PC-9 (cell line): ENCODE data around the gene KRTAP5-1.

ENCODE experiments used
- EZH2 ChIP-seq: fragments of 200-600 bp; sonication (generic); IDR thresholded peaks from 2 replicates; pipeline ENCODE4 v1.8.0; 2017; ENCODE audit warnings: antibody characterized with exemption, low read depth
- TF ChIP-seq, protein P1 (sequence below): fragments of 200-600 bp; sonication (generic); conservative IDR thresholded peaks from 2 replicates; pipeline ENCODE4 v1.6.1; 2017; ENCODE audit warnings: mixed run types, antibody characterized with exemption, mild to moderate bottlenecking, moderate library complexity

DNA sequence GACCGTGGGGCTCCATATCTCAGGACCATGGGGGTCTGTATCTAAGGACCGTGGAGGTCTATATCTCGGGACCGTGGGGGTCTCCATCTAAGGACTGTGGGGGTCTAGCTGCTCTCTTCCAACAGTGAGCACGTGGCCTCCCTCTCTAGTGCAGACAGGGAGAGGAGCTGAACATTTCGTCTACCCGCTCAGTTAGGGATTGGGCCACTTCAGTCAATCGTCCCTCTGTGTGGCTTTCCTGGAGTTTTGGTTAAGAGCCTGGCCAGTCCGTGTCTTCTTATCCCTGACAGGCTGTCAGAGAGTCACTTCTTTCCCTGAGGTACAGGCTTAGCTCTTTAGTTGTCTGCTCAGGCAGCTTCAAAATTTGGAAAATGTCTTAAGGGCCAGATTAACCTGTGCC lies 3.1 kb downstream of the KRTAP5-1 start:
- TF ChIP-seq, protein P1, sequence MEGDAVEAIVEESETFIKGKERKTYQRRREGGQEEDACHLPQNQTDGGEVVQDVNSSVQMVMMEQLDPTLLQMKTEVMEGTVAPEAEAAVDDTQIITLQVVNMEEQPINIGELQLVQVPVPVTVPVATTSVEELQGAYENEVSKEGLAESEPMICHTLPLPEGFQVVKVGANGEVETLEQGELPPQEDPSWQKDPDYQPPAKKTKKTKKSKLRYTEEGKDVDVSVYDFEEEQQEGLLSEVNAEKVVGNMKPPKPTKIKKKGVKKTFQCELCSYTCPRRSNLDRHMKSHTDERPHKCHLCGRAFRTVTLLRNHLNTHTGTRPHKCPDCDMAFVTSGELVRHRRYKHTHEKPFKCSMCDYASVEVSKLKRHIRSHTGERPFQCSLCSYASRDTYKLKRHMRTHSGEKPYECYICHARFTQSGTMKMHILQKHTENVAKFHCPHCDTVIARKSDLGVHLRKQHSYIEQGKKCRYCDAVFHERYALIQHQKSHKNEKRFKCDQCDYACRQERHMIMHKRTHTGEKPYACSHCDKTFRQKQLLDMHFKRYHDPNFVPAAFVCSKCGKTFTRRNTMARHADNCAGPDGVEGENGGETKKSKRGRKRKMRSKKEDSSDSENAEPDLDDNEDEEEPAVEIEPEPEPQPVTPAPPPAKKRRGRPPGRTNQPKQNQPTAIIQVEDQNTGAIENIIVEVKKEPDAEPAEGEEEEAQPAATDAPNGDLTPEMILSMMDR, result no peak
- no peak for TF ChIP-seq EZH2
